HG03354 (cell line): ENCODE measurements around the gene UBE2G2.

Experiments used
- ATAC-seq: cut with Tn5 transposase; IDR thresholded peaks from one replicate; pipeline ENCODE4 v1.9.1; 2021; ENCODE audit warnings: mild to moderate bottlenecking; ENCODE audit not compliant: unreplicated experiment, poor library complexity, severe bottlenecking

The UBE2G2 gene

GRCh38 chr21:44817506-44817880 lies 15.9 kb upstream of the UBE2G2 start:
- ATAC-seq: peak; percentile 69

GRCh38 chr21:44816761-44817505 lies 15.3 kb upstream of the UBE2G2 start:
- ATAC-seq: no peak

GRCh38 chr21:44815852-44816628 lies 14.4 kb upstream of the UBE2G2 start:
- ATAC-seq: no peak

GRCh38 chr21:44815225-44815624 lies 13.6 kb upstream of the UBE2G2 start:
- no peak for ATAC-seq

- no peak for ATAC-seq
Measured at GRCh38 chr21:44814498-44815023, 12.9 kb upstream of the UBE2G2 start.

- ATAC-seq: no peak
Measured at GRCh38 chr21:44813727-44814126, 12.1 kb upstream of the UBE2G2 start.

- ATAC-seq: no peak
Measured at GRCh38 chr21:44813149-44813548, 11.5 kb upstream of the UBE2G2 start.

- ATAC-seq: no peak
Measured at GRCh38 chr21:44812640-44813039, 11.0 kb upstream of the UBE2G2 start.

GRCh38 chr21:44810779-44811178 lies 9.2 kb upstream of the UBE2G2 start:
- no peak for ATAC-seq

GRCh38 chr21:44805859-44806258 lies 4.2 kb upstream of the UBE2G2 start:
- no peak for ATAC-seq

GRCh38 chr21:44805226-44805625 lies 3.6 kb upstream of the UBE2G2 start:
- no peak for ATAC-seq

GRCh38 chr21:44804762-44805161 lies 3.1 kb upstream of the UBE2G2 start:
- ATAC-seq: no peak

GRCh38 chr21:44803651-44804050 lies 2.0 kb upstream of the UBE2G2 start:
- ATAC-seq: no peak

- no peak for ATAC-seq
Measured at GRCh38 chr21:44802396-44803153, 955 bp upstream of the UBE2G2 start.

GRCh38 chr21:44800971-44801467 lies 601 bp downstream of the UBE2G2 start:
- ATAC-seq: no peak

- no peak for ATAC-seq
Measured at GRCh38 chr21:44800103-44800502, 1.5 kb downstream of the UBE2G2 start.

GRCh38 chr21:44799646-44800045 lies 2.0 kb downstream of the UBE2G2 start:
- ATAC-seq: no peak

- ATAC-seq: no peak
Measured at GRCh38 chr21:44797775-44798174, 3.8 kb downstream of the UBE2G2 start.

GRCh38 chr21:44795342-44795741 lies 6.3 kb downstream of the UBE2G2 start:
- ATAC-seq: no peak
